Measurements from ENCODE around the gene SRSF1.
"Not testable (repeated sequence)": the region's sequence is repeated elsewhere in the genome, so short reads cannot be mapped to it uniquely, and the experiment has no call there.

Gene SRSF1

DNA sequence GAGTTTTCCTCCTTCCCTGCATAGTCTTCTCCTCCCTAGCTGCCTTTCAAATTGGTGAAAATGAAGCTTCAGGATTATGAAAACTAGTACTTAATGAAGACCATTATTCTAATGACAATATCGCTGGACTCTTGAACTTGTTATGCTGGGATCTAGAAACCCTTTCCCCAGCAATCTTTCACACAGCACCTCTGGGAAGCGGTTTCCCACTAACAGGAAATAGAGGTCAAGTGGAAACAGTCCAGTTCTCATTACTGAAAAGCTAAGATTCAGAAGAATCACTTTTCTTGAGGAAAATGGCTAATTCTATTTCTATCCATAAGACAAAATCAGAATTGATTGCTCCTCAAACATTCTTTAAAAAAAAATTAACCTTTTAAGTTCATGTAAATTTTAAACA is 17.0 kb downstream of the SRSF1 start:
- no peak for DNase-seq (ENCODE audit: low spot score)

DNA sequence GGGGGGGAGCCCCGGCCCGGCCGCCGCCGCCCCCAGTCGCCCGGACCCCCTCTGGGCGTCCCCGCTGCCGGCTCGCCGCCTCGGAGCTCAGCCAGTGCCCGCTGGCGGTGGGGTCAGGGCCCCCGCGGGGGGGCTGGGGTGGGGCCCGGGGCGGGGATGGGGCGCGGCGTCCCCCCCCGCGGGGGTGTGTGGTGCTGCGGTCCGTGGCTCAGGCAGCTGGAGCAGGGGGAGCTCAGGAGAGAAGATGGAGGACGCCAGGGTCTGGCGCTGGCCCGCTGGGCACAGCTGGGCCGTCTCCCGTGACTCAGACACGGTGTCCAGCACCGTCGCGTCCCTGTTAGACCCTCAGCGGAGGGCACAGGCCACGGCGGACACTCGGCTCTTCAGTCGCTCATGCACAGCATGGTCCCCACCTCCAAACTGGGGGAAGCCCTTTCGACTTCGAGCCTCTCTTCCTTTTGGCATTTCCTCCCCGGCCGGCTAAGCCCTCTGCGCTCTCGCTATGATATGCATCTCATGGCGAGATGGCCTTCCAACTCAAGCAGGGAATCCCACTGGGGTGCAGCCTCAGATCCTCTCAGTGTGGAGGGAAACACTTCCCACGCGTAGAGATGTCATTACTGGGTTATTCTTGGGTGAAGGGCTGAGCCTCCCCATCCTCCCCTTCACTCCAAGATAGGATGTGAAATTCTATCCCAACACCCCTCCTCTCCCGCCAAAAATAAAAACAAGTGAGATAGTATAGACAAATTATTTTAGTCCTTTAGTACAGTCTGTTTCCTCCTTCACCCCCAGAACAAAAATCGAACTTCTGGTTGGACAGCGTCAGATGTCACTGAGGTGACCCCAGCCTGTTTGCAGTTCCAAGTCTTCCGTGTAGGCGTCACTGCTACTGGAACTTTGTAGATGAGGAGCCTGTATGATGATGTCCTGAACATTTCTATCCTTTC is 18.5 kb downstream of the SRSF1 start:
- peak; percentile 58 for DNase-seq (ENCODE audit: low spot score)

DNA sequence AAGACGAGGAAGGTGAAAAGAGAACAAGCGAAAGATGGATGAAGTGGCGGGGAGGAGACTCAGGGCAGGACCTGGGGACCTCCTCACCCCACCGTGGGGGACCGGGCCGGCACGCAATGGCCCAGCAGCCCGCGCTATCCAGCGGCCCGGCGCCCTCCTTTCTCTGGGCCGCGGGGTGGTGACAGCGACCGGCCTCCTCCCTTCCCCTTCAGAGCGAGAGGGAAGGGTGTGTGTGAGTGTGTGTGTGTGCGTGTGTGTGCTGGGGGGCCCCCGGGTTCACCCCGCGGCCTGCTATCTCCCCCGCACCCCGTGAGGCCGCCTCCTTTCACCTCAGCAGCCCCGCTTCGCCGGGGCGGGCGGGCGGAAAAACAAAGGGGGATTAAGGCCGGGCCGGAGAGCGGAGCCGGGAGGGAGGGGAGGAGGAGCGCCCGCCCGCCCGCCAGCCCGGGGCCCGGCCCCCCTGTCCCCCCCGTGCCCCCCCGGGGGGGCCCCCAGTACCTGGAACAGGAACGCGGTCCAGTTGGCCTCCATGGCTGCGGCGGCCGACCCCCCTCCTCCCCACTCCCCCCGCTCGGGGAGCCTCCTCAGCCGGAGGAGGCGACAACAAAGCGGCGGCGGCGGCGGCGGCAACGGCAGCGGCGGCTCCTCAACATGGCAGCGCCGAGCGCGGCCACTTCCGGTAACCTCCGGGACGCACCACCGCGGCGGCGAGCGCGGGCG is 19.3 kb downstream of the SRSF1 start, which contains the start of gene VEZF1:
VEZF1 (minus strand) TSS at position 674 of the 720 bp plus-strand sequence; CDS start at position 531, 143 bp downstream.
- DNase-seq (ENCODE audit: low spot score) = peak; percentile 71

DNA sequence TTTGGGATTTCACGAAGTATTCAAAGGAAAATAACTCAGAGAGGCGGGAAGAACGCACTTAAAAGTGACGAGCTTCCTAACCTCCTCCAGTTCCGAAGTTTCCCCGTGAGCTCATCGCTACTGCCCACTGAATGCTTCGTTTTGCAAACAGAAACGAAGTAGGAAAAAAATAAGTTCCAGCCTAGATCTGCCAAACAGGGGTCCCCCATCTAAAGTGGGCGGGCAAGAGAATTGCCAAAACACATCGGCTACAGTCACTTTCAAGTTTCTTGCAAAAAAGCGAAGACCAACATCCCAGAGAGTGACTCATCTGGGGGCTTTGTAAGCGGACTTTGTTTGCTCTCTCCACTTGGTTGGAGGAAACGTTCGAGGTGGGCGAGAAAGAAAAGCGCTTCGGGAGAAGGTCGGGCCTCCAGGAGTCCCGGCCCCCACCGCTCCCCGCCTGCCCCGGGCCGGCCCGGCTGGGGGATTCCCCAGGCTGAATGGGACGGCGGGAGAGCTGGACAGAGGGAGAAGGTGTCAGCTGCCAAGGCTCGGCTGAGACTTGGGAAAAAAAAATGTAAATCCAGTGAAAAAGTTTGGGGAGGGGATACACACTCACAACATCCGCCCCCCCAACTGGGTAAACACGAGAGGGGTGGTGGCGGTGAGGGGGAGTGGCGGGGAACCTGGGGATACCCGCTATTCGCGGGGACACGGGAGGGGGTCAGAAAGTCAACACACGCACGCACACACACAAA is 20.0 kb downstream of the SRSF1 start:
- DNase-seq (ENCODE audit: low spot score) = no peak

DNA sequence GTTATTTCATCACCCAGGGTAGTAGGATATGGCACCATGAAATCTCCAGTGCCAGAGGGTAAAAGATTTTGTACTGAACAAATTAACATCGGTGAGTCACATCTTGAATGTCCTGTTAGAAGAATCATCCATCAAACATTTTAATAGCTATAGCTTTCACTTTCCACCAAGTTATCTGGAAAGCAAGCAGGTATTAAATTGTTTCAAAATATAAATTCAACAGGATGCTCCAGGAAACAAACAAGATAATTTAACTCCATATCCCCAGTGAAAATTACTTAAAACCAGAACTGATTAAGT is 21.4 kb downstream of the SRSF1 start:
- DNase-seq (ENCODE audit: low spot score) = no peak

DNA sequence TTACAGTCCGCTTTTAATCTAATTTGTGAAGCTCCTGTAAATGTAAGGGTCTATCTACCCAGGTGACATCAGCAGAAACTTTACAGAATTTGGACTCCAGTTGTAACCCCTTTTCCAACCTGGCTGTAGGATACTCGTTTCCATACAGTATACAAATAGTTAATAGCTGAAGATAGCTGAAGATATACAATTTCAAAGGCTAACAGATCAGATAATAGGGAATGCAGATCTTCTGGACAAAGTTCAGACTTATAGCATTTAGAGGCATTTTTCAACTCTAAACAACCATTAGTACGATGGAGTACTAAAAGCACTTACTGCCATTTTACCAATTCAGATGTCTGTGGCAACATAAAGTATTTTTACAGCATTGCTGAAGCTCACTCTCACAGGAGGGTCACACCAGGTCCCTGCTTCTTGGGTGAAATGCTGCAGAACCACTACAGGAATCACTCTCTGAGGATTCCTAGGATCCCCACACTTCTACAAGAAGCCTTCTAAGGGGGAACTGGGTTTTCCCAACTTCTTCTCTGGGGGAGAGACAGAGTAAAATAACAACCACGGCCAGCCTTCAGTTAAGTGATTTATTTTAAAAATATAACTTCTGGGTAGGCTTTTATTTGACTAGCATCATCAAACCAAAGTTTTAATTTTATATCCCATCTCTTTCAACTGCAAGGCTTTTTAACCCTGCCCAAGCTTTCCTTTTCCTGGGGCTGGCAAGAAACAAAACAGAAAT is 21.9 kb downstream of the SRSF1 start:
- DNase-seq (ENCODE audit: low spot score) = no peak

DNA sequence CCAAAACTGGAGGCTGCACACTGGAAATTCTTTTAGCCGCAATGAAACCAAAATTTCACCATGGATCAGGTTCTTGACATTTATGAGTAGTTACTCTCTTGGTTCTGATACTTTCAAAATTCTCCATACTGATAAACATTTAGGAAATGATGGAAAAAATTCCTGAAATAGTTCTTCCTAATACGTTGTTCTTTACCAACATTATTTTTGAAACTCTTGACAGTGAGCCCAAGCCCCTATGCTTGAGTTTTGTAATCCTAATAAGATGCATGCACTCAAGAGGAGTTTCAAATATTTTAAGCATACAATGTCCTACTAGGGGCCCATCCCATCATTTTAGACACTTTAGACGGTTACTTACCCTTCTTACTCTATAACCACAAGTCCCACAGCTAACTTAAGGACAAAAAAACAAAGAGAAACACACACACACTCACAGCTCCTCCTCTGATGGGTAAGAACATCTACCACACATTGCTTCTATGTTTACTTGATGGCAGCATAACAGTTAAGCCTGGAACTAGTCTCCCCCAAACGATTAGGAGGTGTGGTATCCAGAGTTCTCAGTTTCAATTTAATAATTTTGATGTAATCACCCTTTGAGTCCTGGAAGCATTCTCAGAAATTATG is 22.7 kb downstream of the SRSF1 start:
- DNase-seq (ENCODE audit: low spot score) = no peak

DNA sequence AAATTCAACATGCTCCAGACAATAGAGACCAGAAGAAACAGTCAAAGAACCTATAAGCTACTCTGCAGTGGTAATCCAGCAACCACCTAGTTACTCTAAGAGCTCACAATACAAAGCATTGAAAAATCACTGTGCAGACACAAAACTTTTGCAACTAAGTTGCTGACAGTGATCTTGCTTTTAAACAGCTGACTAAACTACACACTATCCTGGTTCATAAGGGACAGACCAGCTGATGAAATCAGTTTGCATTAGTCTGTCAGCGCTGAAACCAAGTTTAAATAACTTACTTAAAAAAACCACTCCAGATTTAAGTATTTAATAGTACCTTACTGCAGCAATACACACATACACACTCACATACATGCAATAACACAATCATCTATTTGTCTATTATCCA is 23.6 kb downstream of the SRSF1 start:
- no peak for DNase-seq (ENCODE audit: low spot score)

DNA sequence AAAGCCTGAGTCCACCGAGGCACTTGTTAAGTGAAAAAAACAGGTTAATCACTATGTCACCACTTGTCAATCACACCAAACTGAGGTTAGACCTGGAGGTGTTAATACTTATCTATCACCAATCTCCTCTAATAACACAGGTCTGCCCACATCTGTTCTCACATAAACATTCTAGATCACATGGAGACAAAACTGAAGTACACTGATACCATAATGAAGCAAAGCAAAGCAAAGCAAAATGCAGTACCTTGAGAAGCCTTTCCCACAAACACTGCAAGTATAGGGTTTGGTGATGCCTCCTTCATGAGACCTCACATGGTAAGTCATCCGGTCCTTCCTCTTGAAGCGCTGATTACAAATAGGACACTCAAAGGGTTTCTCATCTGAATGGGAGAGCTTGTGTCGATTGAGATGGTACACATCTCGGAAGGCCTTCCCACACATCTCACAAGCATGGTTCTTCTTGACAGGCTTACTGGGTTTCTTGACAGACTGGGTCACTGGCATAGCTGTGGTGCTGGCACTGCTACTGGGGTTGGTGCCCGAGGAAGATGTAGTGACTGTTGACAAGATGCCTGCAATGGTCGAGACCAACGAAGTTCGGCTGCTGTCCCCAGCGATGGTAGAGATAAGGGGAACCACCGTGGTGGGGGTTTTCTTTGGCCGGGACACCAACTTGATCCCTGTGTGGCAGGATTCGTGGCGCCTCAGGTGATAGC is 24.4 kb downstream of the SRSF1 start:
- no peak for DNase-seq (ENCODE audit: low spot score)

DNA sequence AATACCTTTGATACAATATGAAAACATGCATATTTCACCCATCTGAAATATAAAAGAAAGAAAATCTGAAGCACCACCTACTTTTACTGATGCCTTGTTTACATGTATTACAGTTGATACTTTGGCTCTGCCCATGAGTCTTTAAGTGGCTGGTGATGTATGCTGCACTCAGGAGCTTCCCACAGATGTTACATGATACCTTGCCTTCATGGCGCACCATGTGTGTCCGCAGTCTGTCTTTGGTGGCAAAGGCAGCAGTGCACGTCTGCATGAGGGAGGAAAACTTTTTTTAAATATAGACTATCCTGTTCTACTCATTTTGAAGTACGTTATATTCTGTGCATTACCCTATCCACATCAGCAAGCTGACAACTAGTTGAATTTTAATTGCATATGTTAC is 26.5 kb downstream of the SRSF1 start:
- DNase-seq (ENCODE audit: low spot score) = no peak

DNA sequence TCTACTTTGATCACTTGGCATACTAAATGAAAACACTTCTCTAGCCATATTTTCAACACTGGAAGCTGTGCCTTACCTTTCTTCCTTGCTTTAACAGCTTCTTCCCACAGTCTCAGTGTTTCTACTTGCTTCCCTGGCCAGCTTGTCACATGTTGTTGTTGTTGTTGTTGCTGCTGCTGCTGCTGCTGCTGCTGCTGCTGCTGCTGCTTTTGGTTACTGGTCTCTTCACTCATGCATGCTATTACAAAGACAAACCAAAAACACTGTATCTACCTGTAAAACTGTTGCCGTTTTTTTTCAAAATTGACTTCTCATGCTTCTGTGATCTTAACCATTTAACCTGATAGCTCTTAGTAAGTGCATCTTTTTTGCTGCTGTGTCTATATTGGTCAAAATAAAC is 28.0 kb downstream of the SRSF1 start:
- DNase-seq (ENCODE audit: low spot score) = no peak

DNA sequence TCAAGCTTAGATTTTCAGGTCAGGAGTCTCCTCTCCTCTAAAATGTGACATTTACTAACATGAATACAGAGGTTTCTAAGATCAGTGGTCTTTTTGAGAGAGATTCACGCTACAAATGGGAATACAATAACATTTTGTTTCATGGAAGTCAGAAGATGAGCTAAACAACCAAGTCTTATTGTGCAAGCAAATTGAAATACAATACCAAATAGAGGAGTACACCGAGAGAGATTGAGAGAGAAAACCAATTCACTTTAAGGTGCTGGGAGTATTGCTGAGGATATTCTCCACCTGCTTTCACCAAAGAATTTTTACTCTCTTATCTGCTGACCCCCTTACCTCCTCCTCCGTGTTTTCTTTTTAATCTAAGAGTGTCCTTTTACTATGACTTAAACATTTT is 30.5 kb downstream of the SRSF1 start:
- no peak for DNase-seq (ENCODE audit: low spot score)

DNA sequence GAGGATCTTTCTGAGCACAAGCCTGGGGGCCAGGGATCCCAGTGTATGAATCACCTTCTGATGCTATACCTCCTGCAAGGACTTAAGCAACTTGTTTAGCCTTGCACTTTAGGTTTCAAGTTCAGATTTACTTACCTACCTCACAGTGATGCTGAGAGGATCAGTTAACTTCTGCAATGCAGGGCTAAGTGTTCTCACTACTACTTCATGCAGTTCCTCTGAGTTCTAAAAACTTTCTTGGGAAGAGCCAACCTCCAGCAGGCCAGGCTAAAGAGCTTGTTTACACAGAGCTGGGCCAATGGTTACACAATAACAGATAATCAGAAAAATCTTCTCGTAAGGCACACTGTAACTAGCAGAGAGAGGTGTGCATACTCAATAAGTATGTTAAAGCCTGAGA is 32.0 kb downstream of the SRSF1 start:
- no peak for DNase-seq (ENCODE audit: low spot score)

DNA sequence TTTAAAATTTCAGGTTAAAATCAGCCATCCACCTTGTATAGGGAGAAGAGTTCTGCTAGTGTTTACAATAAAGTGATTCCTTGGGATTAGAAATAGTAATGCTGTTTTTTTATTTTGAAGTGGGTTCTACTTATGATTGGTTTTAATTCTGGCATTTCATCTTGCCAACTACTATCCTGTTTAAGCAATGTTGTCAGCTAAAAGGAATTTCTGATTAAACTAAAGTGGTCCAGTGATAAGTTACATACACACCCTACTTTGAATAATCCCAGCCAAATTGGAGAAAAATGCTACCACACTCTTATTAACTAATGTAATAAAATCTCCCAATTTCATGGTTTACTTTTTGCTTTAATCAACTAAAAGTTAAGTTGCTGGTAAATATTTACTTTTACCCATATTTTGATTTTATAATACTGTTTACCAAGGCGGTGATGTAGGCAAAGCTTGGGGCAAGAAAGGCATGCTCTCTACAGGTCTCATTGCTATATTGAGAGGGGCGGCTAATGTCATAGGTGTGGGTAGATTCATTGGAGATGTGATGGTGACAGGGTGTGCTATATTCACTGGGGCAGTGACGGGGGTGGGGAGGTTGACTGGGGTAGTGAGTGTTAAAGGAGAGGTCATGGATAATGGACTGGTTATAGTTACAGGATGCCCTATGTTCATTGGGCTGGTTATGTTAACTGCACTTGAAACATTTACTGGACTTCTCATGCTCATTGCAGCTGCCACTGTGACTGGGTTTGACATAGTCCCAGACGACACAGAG is 32.8 kb downstream of the SRSF1 start:
- not testable (repeated sequence) for DNase-seq (ENCODE audit: low spot score)

DNA sequence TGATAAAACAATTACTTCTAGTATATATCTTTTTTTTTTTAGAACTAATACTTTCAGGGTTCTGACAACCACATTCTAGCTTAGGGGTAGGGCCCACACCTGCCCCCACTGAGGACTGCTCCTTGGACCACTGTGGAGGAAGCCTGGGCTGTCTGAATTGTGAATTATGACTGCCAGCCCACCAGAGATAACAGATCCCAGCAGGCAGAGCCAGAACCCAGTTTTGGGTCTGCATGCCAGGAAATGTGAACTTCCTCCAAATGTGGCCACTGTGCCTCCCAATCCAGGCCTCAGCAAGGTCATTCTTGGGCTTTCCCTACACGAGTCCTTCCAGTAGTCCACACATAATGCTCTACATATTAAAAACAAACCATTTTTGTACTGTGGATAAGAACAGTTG is 34.9 kb downstream of the SRSF1 start:
- no peak for DNase-seq (ENCODE audit: low spot score)

DNA sequence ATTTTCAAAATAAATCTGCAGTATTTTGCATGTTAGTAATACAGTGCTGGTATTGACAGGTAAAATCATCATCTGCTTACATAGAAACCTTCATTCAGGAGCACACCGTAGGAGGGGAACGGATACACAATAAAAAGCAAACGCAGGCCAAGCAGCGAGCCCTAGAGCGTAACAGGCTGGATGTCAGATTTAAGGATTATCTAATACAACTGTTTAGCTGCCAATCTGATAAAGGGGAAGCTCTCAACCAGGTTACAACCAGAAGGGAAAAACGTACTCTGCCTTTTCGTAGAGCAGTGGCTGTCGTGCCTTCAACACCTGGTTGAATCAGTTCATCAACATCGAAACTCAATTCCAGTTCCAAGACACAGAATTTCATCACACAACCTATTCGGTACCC is 35.5 kb downstream of the SRSF1 start:
- no peak for DNase-seq (ENCODE audit: low spot score)

DNA sequence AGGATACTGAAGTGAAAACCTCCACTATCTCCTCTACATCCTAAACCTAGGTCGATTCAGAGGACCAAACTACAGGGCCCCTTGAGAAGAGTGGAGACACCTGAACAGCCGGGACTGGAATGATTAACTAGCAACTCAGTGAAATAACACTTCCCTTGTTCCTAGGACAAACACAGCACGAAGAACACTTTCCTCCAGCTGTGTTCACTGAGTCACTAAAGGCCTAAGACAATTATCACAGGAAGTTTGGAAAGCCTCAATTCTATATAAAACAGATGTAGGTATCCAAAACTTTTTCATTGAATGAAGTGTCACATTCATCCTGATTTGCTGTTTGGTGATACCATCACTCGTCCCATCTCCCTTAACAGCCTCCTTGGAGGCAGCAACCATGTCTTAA is 36.3 kb downstream of the SRSF1 start:
- no peak for DNase-seq (ENCODE audit: low spot score)

DNA sequence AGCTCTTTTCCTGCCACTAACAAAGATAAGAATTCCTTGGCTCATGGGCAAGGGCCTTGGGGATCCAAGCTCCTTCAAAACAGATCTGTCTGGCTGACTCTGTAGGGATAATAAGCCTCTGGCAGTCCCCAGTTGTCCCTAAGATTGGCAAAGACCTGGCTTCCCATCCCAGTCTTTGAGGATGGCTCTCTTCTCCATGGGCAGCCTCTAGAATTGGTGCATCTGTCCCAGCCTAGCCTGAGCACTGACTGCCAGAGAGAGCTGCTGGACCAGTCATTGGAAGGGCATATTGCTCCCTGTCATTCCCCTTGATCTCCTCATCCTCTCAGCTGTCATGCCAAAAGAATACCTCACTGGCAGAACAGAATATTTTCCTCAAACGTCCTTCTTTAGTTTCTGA is 38.6 kb downstream of the SRSF1 start:
- DNase-seq (ENCODE audit: low spot score) = no peak

DNA sequence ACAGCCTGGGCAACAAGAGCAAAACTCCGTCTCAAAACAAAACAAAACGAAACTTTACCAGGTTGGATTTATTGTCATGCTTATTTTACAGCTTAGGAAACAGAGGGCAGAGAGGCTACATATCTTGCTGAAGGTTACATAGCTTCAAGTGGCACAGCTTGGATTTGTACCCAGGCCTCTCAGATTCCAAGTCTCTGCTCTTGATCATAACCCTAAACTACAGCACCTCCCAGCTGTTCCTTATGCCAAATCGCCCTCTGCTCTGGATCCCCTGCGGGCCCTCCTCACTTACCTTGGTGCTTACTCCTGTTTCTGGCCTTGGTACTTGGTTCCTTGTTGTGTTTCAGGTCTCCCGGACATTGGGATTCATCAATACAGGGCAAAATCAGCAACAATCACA is 40.2 kb downstream of the SRSF1 start:
- DNase-seq (ENCODE audit: low spot score) = no peak

DNA sequence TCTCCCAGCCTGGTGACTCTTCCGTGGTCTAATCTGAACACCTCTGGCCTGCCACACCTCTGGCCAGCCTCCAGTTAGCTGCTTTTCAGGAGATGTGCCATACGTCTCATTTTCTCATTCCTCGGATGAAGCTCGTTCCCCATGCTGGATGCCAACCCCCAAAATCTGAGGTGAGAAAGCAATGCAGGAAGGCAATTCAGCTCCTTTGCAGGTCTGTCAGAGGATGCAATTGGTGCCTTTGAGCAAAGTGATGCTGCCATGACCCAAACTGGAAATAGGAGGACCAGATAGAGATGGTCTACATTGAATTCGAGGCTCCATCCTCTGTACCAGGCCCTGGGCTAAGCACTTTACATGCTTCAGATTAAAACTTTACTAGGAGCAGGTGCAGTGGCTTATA is 40.8 kb downstream of the SRSF1 start:
- no peak for DNase-seq (ENCODE audit: low spot score)
